ENCODE data around the gene SPECC1.
A peak's percentile ranks its signal among the peaks of the same experiment; 100 is the strongest.
"Not testable (repeated sequence)": the region's sequence is repeated elsewhere in the genome, so short reads cannot be mapped to it uniquely, and the experiment has no call there.

The SPECC1 gene

DNA sequence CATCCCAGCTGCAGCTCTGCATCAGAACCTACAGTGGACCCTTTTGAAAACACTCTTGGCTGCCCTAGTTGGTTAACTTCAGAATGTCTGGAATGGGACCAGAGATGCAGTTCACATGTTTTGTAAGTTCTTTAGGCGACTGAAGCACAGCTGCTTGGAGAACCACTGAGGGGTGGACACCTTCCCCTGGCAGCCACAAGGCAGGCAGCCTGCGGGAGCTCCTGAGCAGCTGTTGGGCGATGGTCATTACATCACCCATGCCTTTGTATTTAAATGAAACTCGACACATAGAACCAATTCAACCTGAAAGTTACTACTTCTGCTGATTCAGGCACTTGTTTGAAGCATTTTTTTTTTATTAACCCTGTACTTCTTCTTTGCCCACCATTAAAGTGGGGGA, 306.7 kb downstream of the SPECC1 start:
- DNase-seq: no peak

DNA sequence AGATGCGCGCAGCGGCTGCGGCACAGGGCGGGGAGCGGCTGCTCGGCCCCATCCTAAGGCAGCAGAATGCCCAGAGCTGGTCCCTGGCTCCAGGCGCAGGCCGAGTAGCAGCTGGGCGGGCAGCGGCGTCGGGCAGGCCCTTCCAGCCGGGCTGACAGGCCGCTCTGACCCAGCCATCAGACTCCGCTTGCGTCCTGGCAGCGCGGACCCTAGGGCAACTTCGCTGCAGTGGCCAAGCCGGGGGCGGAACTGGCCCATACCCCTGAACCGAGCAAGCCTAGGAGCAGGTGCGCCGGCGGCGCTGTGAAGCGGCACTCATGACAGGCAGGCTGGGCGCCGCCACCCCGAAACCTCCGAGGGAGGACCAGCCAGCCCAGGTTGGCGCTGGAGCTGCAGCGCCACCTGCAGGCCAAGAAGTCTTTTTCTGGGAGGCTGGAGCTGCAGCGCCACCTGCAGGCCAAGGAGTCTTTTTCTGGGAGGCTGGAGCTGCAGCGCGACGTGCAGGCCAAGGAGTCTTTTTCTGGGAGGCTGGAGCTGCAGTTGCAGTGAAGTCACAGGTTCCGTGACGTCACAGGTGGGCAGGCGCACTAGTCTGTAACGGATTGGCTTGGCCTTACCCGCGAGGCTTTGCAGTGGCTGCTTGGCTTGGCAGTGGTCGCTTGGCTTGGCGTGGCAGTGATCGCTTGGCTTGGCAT, 311.5 kb downstream of the SPECC1 start:
- peak; percentile 64 to 74 for DNase-seq

- not testable (repeated sequence) for DNase-seq
Measured at GRCh38 chr17:20321357-20321756, 312.2 kb downstream of the SPECC1 start.

- not testable (repeated sequence) for DNase-seq
Measured at GRCh38 chr17:20327739-20328138, 318.6 kb downstream of the SPECC1 start.

GRCh38 chr17:20351405-20351804, 342.2 kb downstream of the SPECC1 start:
- DNase-seq: not testable (repeated sequence)

GRCh38 chr17:20352567-20352966, 343.4 kb downstream of the SPECC1 start:
- not testable (repeated sequence) for DNase-seq

- peak; percentile 9 to 92 for DNase-seq
Measured at GRCh38 chr17:20363846-20364245, 354.7 kb downstream of the SPECC1 start.
